Muscle layer of colon (tissue), 2 donors: Measurements from ENCODE around the gene SSR2.

Experiments used
- H3K27ac ChIP-seq: one replicate; pipeline ENCODE4 v1.7.0; 2013; ENCODE audit warnings: low read depth, mild to moderate bottlenecking, low read length, moderate library complexity
- H3K27me3 ChIP-seq, 2 donors: one replicate each; pipeline ENCODE4 v1.7.0; 2013; ENCODE audit warnings: low read length in 2 of 2, mild to moderate bottlenecking in 2 of 2; ENCODE audit not compliant: insufficient read depth in 2 of 2, control insufficient read depth in 1 of 2
- H3K36me3 ChIP-seq: one replicate; pipeline ENCODE4 v1.7.0; 2013; ENCODE audit warnings: mild to moderate bottlenecking, low read length; ENCODE audit not compliant: insufficient read depth
- H3K4me1 ChIP-seq: one replicate; pipeline ENCODE4 v1.7.0; 2013; ENCODE audit warnings: mild to moderate bottlenecking, low read length; ENCODE audit not compliant: insufficient read depth
- H3K4me3 ChIP-seq, 2 donors: one replicate each; pipeline ENCODE4 v1.7.0; 2013; ENCODE audit warnings: low read length in 2 of 2, low read depth in 1 of 2, mild to moderate bottlenecking in 1 of 2, moderate library complexity in 1 of 2
- H3K9ac ChIP-seq: one replicate; pipeline ENCODE4 v1.7.0; 2013; ENCODE audit warnings: low read length
- H3K9me3 ChIP-seq: one replicate; pipeline ENCODE4 v1.7.0; 2013; ENCODE audit warnings: mild to moderate bottlenecking, low read length
- donor health status: abdominal sarcoma.
- donor health status: Adenocarcinoma of cecum.

The SSR2 gene

GRCh38 chr1:156033011-156033410 is 12.3 kb upstream of the SSR2 start:
- Histone ChIP-seq H3K4me3 (no peak overlapping the region), H3K36me3 (peaks cover 6% of the 10 kb centered on the region), H3K9ac (no peak overlapping the region), H3K4me1 (no peaks in the 10 kb centered on the region), H3K9me3 (no peaks in the 10 kb centered on the region), H3K27ac (no peak overlapping the region), H3K27me3 (no peaks in the 10 kb centered on the region)

GRCh38 chr1:156026588-156026987 is 5.8 kb upstream of the SSR2 start:
- Histone ChIP-seq H3K9ac (no peak overlapping the region), H3K27me3 (no peaks in the 10 kb centered on the region)

GRCh38 chr1:156025876-156026275 is 5.1 kb upstream of the SSR2 start:
- no peak overlapping the region for H3K4me3 ChIP-seq
- no peaks in the 10 kb centered on the region for H3K9me3 ChIP-seq
- H3K36me3 ChIP-seq, result no peaks in the 10 kb centered on the region
- no peak overlapping the region for H3K9ac ChIP-seq
- no peaks in the 10 kb centered on the region for H3K27me3 ChIP-seq
- H3K27ac ChIP-seq, result no peak overlapping the region
- no peaks in the 10 kb centered on the region for H3K4me1 ChIP-seq

More at GRCh38 chr1:156026588-156026987, 5.8 kb upstream of the SSR2 start:
- Histone ChIP-seq H3K4me1 (no peaks in the 10 kb centered on the region), H3K27ac (no peak overlapping the region), H3K9me3 (no peaks in the 10 kb centered on the region), H3K4me3 (no peak overlapping the region), H3K36me3 (no peaks in the 10 kb centered on the region)

- no peaks in the 10 kb centered on the region for H3K36me3 ChIP-seq
- no peak overlapping the region for H3K9ac ChIP-seq
- no peak overlapping the region for H3K4me3 ChIP-seq
- H3K27ac ChIP-seq, result no peak overlapping the region
- H3K9me3 ChIP-seq, result no peaks in the 10 kb centered on the region
- no peaks in the 10 kb centered on the region for H3K27me3 ChIP-seq
- peaks cover 4% of the 10 kb centered on the region for H3K4me1 ChIP-seq
Measured at GRCh38 chr1:156024801-156025200, 4.0 kb upstream of the SSR2 start.

GRCh38 chr1:156021954-156022353 is 1.2 kb upstream of the SSR2 start:
- Histone ChIP-seq H3K27ac (no peak overlapping the region), H3K36me3 (peaks cover 5% of the 10 kb centered on the region), H3K27me3 (no peaks in the 10 kb centered on the region), H3K4me3 (no peak overlapping the region), H3K9ac (no peak overlapping the region), H3K9me3 (no peaks in the 10 kb centered on the region), H3K4me1 (peaks cover 10% of the 10 kb centered on the region)

- Histone ChIP-seq H3K9ac (no peak overlapping the region), H3K36me3 (peaks cover 8% of the 10 kb centered on the region), H3K4me1 (peaks cover 10% of the 10 kb centered on the region), H3K27ac (peak overlapping the region; percentile 80), H3K9me3 (no peaks in the 10 kb centered on the region), H3K27me3 (no peaks in the 10 kb centered on the region), H3K4me3 (peak overlapping the region; percentile 73 to 74)
Measured at GRCh38 chr1:156021093-156021428, 310 bp upstream of the SSR2 start.

GRCh38 chr1:156019946-156020292 is 832 bp downstream of the SSR2 start:
- Histone ChIP-seq H3K27me3 (no peaks in the 10 kb centered on the region), H3K9me3 (no peaks in the 10 kb centered on the region), H3K27ac (peak overlapping the region; percentile 80), H3K4me3 (peak overlapping the region; percentile 73 to 74), H3K36me3 (peaks cover 9% of the 10 kb centered on the region), H3K4me1 (peaks cover 10% of the 10 kb centered on the region), H3K9ac (peak overlapping the region; percentile 38)

- Histone ChIP-seq H3K27me3 (no peaks in the 10 kb centered on the region), H3K4me3 (no peak overlapping the region), H3K27ac (no peak overlapping the region), H3K9ac (no peak overlapping the region), H3K9me3 (no peaks in the 10 kb centered on the region), H3K36me3 (peaks cover 55% of the 10 kb centered on the region), H3K4me1 (peaks cover 7% of the 10 kb centered on the region)
Measured at GRCh38 chr1:156014829-156015228, 5.9 kb downstream of the SSR2 start.

GRCh38 chr1:156012051-156012817 is 8.5 kb downstream of the SSR2 start:
- H3K9me3 ChIP-seq, result no peaks in the 10 kb centered on the region
- H3K4me1 ChIP-seq, result no peaks in the 10 kb centered on the region
- no peak overlapping the region for H3K4me3 ChIP-seq
- H3K36me3 ChIP-seq, result peaks cover 67% of the 10 kb centered on the region
- H3K27me3 ChIP-seq, result no peaks in the 10 kb centered on the region
- no peak overlapping the region for H3K27ac ChIP-seq
- no peak overlapping the region for H3K9ac ChIP-seq

- no peak overlapping the region for H3K27ac ChIP-seq
- H3K9ac ChIP-seq, result no peak overlapping the region
- H3K36me3 ChIP-seq, result peaks cover 58% of the 10 kb centered on the region
- H3K27me3 ChIP-seq, result no peaks in the 10 kb centered on the region
- no peak overlapping the region for H3K4me3 ChIP-seq
- H3K9me3 ChIP-seq, result no peaks in the 10 kb centered on the region
- H3K4me1 ChIP-seq, result no peaks in the 10 kb centered on the region
Measured at GRCh38 chr1:156009404-156009803, 11.3 kb downstream of the SSR2 start.

GRCh38 chr1:156006666-156007376 is 13.9 kb downstream of the SSR2 start:
- H3K4me3 ChIP-seq, result no peak overlapping the region
- peaks cover 35% of the 10 kb centered on the region for H3K36me3 ChIP-seq
- no peaks in the 10 kb centered on the region for H3K27me3 ChIP-seq
- H3K4me1 ChIP-seq, result no peaks in the 10 kb centered on the region
- no peak overlapping the region for H3K27ac ChIP-seq
- no peak overlapping the region for H3K9ac ChIP-seq
- H3K9me3 ChIP-seq, result no peaks in the 10 kb centered on the region
